Endothelial cell of umbilical vein (primary cell): ENCODE data around the gene PCNX4.

Source experiments
- EZH2 ChIP-seq: IDR thresholded peaks from 2 replicates; pipeline ENCODE4 v1.6.1; 2012; ENCODE audit warnings: borderline replicate concordance, low read depth, mild to moderate bottlenecking, moderate library complexity, low read length, inconsistent platforms; ENCODE audit not compliant: severe bottlenecking
- GATA2 ChIP-seq: IDR thresholded peaks from 2 replicates; pipeline ENCODE4 v1.7.0; 2011; ENCODE audit warnings: low read depth, mild to moderate bottlenecking, moderate library complexity, mixed read lengths, low read length; ENCODE audit not compliant: insufficient read length, insufficient read depth
- POLR2A ChIP-seq: IDR thresholded peaks from 2 replicates; pipeline ENCODE4 v1.6.1; 2012; ENCODE audit warnings: low read depth, mild to moderate bottlenecking, control low read depth, low read length
- POLR2AphosphoS5 ChIP-seq: IDR thresholded peaks from 2 replicates; pipeline ENCODE4 v1.6.1; 2012; ENCODE audit warnings: low read depth, mild to moderate bottlenecking, control low read depth, low read length, moderate library complexity; ENCODE audit not compliant: insufficient read depth
- TF ChIP-seq, protein P1 (sequence below), 2 donors: IDR thresholded peaks; 1 replicate in 1 of 2; 2 replicates in 1 of 2; pipeline ENCODE4 v1.5.1; 2011; ENCODE audit warnings: low read length in 2 of 2, mild to moderate bottlenecking in 2 of 2, moderate library complexity in 2 of 2, control low read depth in 1 of 2, inconsistent platforms in 1 of 2, low read depth in 1 of 2; ENCODE audit not compliant: insufficient read depth in 1 of 2; ENCODE audit errors: extremely low read depth in 1 of 2
- TF ChIP-seq, protein P2 (sequence below): IDR thresholded peaks from 2 replicates; pipeline ENCODE4 v1.6.1; 2011; ENCODE audit not compliant: insufficient read depth, insufficient read length

DNA sequence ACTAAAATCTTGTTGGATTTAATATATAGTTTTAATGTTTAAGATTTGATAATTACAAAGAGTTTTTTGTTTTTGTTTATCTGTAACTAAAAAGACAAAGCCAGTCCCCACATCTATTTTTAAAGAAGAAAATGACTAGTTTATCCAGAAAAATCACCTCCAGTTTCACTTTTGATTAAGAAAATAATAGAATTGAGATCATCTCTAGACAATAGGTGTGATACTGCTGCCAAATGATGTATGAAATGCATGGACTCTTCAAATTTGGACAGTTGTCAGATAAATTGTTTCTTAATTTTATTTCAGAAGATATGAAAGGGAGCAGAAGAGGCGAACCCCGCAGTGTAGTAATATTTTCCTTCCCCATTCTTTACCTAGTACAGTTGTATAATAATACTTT lies 20.0 kb downstream of the PCNX4 start:
- TF ChIP-seq POLR2A, result no peak
- TF ChIP-seq, protein P1, sequence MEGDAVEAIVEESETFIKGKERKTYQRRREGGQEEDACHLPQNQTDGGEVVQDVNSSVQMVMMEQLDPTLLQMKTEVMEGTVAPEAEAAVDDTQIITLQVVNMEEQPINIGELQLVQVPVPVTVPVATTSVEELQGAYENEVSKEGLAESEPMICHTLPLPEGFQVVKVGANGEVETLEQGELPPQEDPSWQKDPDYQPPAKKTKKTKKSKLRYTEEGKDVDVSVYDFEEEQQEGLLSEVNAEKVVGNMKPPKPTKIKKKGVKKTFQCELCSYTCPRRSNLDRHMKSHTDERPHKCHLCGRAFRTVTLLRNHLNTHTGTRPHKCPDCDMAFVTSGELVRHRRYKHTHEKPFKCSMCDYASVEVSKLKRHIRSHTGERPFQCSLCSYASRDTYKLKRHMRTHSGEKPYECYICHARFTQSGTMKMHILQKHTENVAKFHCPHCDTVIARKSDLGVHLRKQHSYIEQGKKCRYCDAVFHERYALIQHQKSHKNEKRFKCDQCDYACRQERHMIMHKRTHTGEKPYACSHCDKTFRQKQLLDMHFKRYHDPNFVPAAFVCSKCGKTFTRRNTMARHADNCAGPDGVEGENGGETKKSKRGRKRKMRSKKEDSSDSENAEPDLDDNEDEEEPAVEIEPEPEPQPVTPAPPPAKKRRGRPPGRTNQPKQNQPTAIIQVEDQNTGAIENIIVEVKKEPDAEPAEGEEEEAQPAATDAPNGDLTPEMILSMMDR (IDR thresholded peaks at IDR 0.05; ENCODE audit: extremely low read depth in 1 of 2, insufficient read depth in 1 of 2, low read depth in 1 of 2, low read length in 2 of 2), result no peak
- TF ChIP-seq POLR2AphosphoS5, result no peak
- TF ChIP-seq EZH2, result no peak
- no peak for TF ChIP-seq GATA2
- TF ChIP-seq, protein P2, sequence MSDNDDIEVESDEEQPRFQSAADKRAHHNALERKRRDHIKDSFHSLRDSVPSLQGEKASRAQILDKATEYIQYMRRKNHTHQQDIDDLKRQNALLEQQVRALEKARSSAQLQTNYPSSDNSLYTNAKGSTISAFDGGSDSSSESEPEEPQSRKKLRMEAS, result no peak
